Endothelial cell of umbilical vein (primary cell): ENCODE data around the gene WIPI1. TPM values are rescaled to one million over a fixed set of nuclear protein-coding genes. Genes with fewer than 3 reads are reported as not detected.

ENCODE experiments used
- BruUV-seq: library from RNA; stranded (reverse); fragments of 400-500 nt; replicated peaks from 2 replicates; lab custom pipeline; 2021; lab: Mats Ljungman, UMichigan
- CTCF ChIA-PET: fragments of 300-600, 350-600 bp; sonication (Branson Sonifier 250); formaldehyde crosslinking; loops from one replicate; lab custom pipeline; 2021; ENCODE audit warnings: antibody characterized with exemption, inconsistent platforms; lab: Charles Lee
- POLR2A ChIA-PET: fragments of 300-600, 350-600 bp; sonication (Branson Sonifier 250); formaldehyde crosslinking; loops from one replicate; lab custom pipeline; 2021; ENCODE audit warnings: antibody characterized with exemption, inconsistent platforms; lab: Charles Lee
- DNase-seq: peaks from one replicate; pipeline ENCODE4 v3.0.0-alpha.2; 2011; ENCODE audit warnings: low read depth, low spot score
- FAIRE-seq: peaks from 2 replicates; lab custom pipeline; 2011; peaks lifted over from hg19 to GRCh38; lab: Jason Lieb, UNC
- H2AFZ ChIP-seq: 2 replicates; pipeline ENCODE4 v1.6.0; 2012; ENCODE audit warnings: low read depth, low read length, control low read depth, inconsistent platforms
- H3K27ac ChIP-seq: 2 replicates; pipeline ENCODE4 v1.5.1; 2011; ENCODE audit warnings: low read depth, mild to moderate bottlenecking, control low read depth, low read length, moderate library complexity; ENCODE audit not compliant: insufficient read depth
- H3K27me3 ChIP-seq, 2 experiments: 2 replicates each; pipeline versions ENCODE4 v1.6.0 to v1.6.1; 2011; ENCODE audit warnings: low read length in 2 of 2, mixed read lengths in 1 of 2; ENCODE audit not compliant: control insufficient read depth in 2 of 2, insufficient read depth in 2 of 2
- H3K36me3 ChIP-seq, 2 experiments: 2 replicates in 1 of 2; 3 replicates in 1 of 2; pipeline ENCODE4 v1.5.1; 2011; ENCODE audit warnings: low read length in 2 of 2, mild to moderate bottlenecking in 1 of 2, moderate library complexity in 1 of 2; ENCODE audit not compliant: control insufficient read depth in 2 of 2, insufficient read depth in 2 of 2; ENCODE audit errors: extremely low read depth in 1 of 2
- H3K4me1 ChIP-seq: 3 replicates; pipeline ENCODE4 v1.5.1; 2011; ENCODE audit warnings: mild to moderate bottlenecking, low read length; ENCODE audit not compliant: control insufficient read depth, insufficient read depth; ENCODE audit errors: extremely low read depth
- H3K4me2 ChIP-seq: 2 replicates; pipeline ENCODE4 v1.6.1; 2011; ENCODE audit warnings: low read length, control low read depth, mixed read lengths; ENCODE audit not compliant: insufficient read depth
- H3K4me3 ChIP-seq, 3 experiments: fragments of 200-600 bp in 1 of 3; sonication (generic), shearing (Covaris generic) in 1 of 3; replicated peaks in 1 of 3; 2 replicates each; pipeline ENCODE4 v1.5.1; 2011 to 2016; ENCODE audit warnings: control low read depth in 3 of 3, low read length in 3 of 3, mild to moderate bottlenecking in 2 of 3, inconsistent platforms in 1 of 3, low read depth in 1 of 3, moderate library complexity in 1 of 3; ENCODE audit not compliant: insufficient read depth in 1 of 3
- H3K79me2 ChIP-seq: 2 replicates; pipeline ENCODE4 v1.6.0; 2012; ENCODE audit warnings: low read length, inconsistent platforms; ENCODE audit not compliant: control insufficient read depth, insufficient read depth
- H3K9ac ChIP-seq: replicated peaks from 2 replicates; pipeline ENCODE3; 2011; ENCODE audit warnings: low read length, control low read depth; ENCODE audit not compliant: insufficient read depth; ENCODE audit errors: extremely low read depth
- H3K9me1 ChIP-seq: replicated peaks from 3 replicates; pipeline ENCODE4 v1.6.0; 2011; ENCODE audit warnings: mild to moderate bottlenecking, low read length; ENCODE audit not compliant: control insufficient read depth, insufficient read depth; ENCODE audit errors: extremely low read depth
- H3K9me3 ChIP-seq: replicated peaks from 2 replicates; pipeline ENCODE4 v1.5.1; 2012; ENCODE audit warnings: low read length, inconsistent platforms; ENCODE audit not compliant: control insufficient read depth, insufficient read depth
- H4K20me1 ChIP-seq: replicated peaks from 2 replicates; pipeline ENCODE3; 2011; ENCODE audit warnings: mild to moderate bottlenecking, low read length; ENCODE audit not compliant: control insufficient read depth, insufficient read depth; ENCODE audit errors: extremely low read depth
- CTCF ChIP-seq, 2 donors: IDR thresholded peaks; 1 replicate in 1 of 2; 2 replicates in 1 of 2; pipeline ENCODE4 v1.5.1; 2011; ENCODE audit warnings: low read length in 2 of 2, mild to moderate bottlenecking in 2 of 2, moderate library complexity in 2 of 2, control low read depth in 1 of 2, inconsistent platforms in 1 of 2, low read depth in 1 of 2; ENCODE audit not compliant: insufficient read depth in 1 of 2; ENCODE audit errors: extremely low read depth in 1 of 2
- EZH2 ChIP-seq: IDR thresholded peaks from 2 replicates; pipeline ENCODE4 v1.6.1; 2012; ENCODE audit warnings: borderline replicate concordance, low read depth, mild to moderate bottlenecking, moderate library complexity, low read length, inconsistent platforms; ENCODE audit not compliant: severe bottlenecking
- FOS ChIP-seq: IDR thresholded peaks from 2 replicates; pipeline ENCODE4 v1.6.1; 2011; ENCODE audit warnings: mild to moderate bottlenecking, low read length, moderate library complexity, borderline replicate concordance; ENCODE audit not compliant: insufficient read depth
- GATA2 ChIP-seq: IDR thresholded peaks from 2 replicates; pipeline ENCODE4 v1.7.0; 2011; ENCODE audit warnings: low read depth, mild to moderate bottlenecking, moderate library complexity, mixed read lengths, low read length; ENCODE audit not compliant: insufficient read length, insufficient read depth
- JUN ChIP-seq: IDR thresholded peaks from 2 replicates; pipeline ENCODE4 v1.6.1; 2011; ENCODE audit warnings: borderline replicate concordance, low read depth; ENCODE audit not compliant: insufficient read length, insufficient read depth
- MAX ChIP-seq: IDR thresholded peaks from 2 replicates; pipeline ENCODE4 v1.6.1; 2011; ENCODE audit not compliant: insufficient read depth, insufficient read length
- MYC ChIP-seq: IDR thresholded peaks from one replicate; pipeline ENCODE4 v1.6.1; 2011; ENCODE audit warnings: mild to moderate bottlenecking, low read depth, low read length
- POLR2A ChIP-seq: IDR thresholded peaks from 2 replicates; pipeline ENCODE4 v1.6.1; 2012; ENCODE audit warnings: low read depth, mild to moderate bottlenecking, control low read depth, low read length
- POLR2AphosphoS5 ChIP-seq: IDR thresholded peaks from 2 replicates; pipeline ENCODE4 v1.6.1; 2012; ENCODE audit warnings: low read depth, mild to moderate bottlenecking, control low read depth, low read length, moderate library complexity; ENCODE audit not compliant: insufficient read depth
- dilution Hi-C: fragments of 300-500 bp; cut with MboI; formaldehyde crosslinking; loops from one replicate; pipeline ENCODE4 v1.15.0; 2019; ENCODE audit warnings: low sequenced_read_pairs; ENCODE audit not compliant: extremely low pct_ligation_motif_present
- intact Hi-C: fragments of 100-400 bp; cut with micrococcal nuclease; formaldehyde crosslinking; loops from one replicate; pipeline ENCODE4 v1.10.0; 2022
- polyA plus RNA-seq, 4 experiments: library from polyadenylated mRNA; depleted of rRNA in 3 of 4; stranded (reverse) in 3 of 4; unstranded in 1 of 4; fragments of >200 nt; gene quantifications; 2 replicates each; pipeline versions ENCODE4 v1.2.1 to v1.2.3, GENCODE V29; 2011 to 2012; ENCODE audit warnings: missing spikeins in 1 of 4
- total RNA-seq: library from RNA; stranded (reverse); gene quantifications from 2 replicates; pipeline ENCODE4 v1.2.3, GENCODE V29; 2021

The WIPI1 gene
- total and polyA plus RNA-seq, 2 donors (not counting 3 experiments of a cell fraction or from before 2014, with no cell fraction given) = 49.9 to 70.3 TPM

GRCh38 chr17:68461122-68461539, 3.8 kb upstream of the WIPI1 start:
- no peak overlapping the region for H3K4me3 ChIP-seq
- ChIA-PET CTCF (interaction anchor here (1.2 to 8.0 kb wide), 6 partner anchors 20 to 518 kb away, joined by 3 to 35 read pairs (median 6); partner anchors contain the start of gene AMZ2), POLR2A (no interaction called here)
- H3K9me1 ChIP-seq = no peaks in the 10 kb centered on the region
- H3K4me2 ChIP-seq = no peak overlapping the region
- FAIRE-seq (no peak), DNase-seq (no peak)
- no peaks in the 10 kb centered on the region for H3K36me3 ChIP-seq
- no peak overlapping the region for H3K27ac ChIP-seq
- H3K27me3 ChIP-seq = no peaks in the 10 kb centered on the region
- no peak overlapping the region for H3K9ac ChIP-seq
- peaks cover 16% of the 10 kb centered on the region for H3K4me1 ChIP-seq
- H3K79me2 ChIP-seq = no peaks in the 10 kb centered on the region
- intact Hi-C loops = loop anchor here (5.0 kb wide), 2 partner anchors 499 to 776 kb away; no protein-coding TSS in a partner anchor
- no peaks in the 10 kb centered on the region for H3K9me3 ChIP-seq
- dilution Hi-C loops = no loop called here
- BruUV-seq = no TSS peak
- peak overlapping the region; percentile 1 for H2AFZ ChIP-seq
- H4K20me1 ChIP-seq = no peaks in the 10 kb centered on the region
- TF ChIP-seq MYC (no peak), POLR2AphosphoS5 (no peak), GATA2 (no peak), EZH2 (no peak), FOS (no peak), MAX (no peak), CTCF (IDR thresholded peaks at IDR 0.05; ENCODE audit: extremely low read depth in 1 of 2, insufficient read depth in 1 of 2, low read depth in 1 of 2, low read length in 2 of 2) (no peak), POLR2A (no peak), JUN (no peak)
